ENCODE measurements around the gene NBEAL1. TPM values are rescaled to one million over a fixed set of nuclear protein-coding genes. Genes with fewer than 3 reads are reported as not detected.

Gene NBEAL1
- total and polyA plus RNA-seq, 2 of the 8 experiments (the other 6 are each of a cell fraction or from before 2014, with no cell fraction given) = 2.3 to 10.7 TPM

- TF ChIP-seq USF2 (IDR thresholded peaks at IDR 0.05; ENCODE audit: low read length) (no peak), SIX5 (IDR thresholded peaks at IDR 0.05; ENCODE audit: low read depth, low read length) (no peak)
These were observed 57.7 kb downstream of the NBEAL1 start (continued) for GRCh38 chr2:203072371-203072770.
